HEK293 (cell line): ENCODE measurements around the gene NID2.

ENCODE experiments used
- CTCF ChIP-seq: fragments of 450-650 bp; formaldehyde crosslinking; IDR thresholded peaks from 2 replicates; pipeline ENCODE4 v1.5.1; 2016; ENCODE audit warnings: missing biosample characterization, missing genetic modification characterization
- GFI1B ChIP-seq: fragments of 450-650 bp; formaldehyde crosslinking; IDR thresholded peaks from 2 replicates; pipeline ENCODE4 v1.5.1; 2016; ENCODE audit warnings: missing biosample characterization, missing genetic modification characterization
- PRDM6 ChIP-seq: fragments of 450-650 bp; formaldehyde crosslinking; IDR thresholded peaks from 2 replicates; pipeline ENCODE4 v1.5.1; 2017; ENCODE audit warnings: missing biosample characterization, missing genetic modification characterization
- ZNF184 ChIP-seq: fragments of 450-650 bp; IDR thresholded peaks from 2 replicates; pipeline ENCODE4 v1.5.1; 2018; ENCODE audit warnings: missing biosample characterization, mild to moderate bottlenecking, missing genetic modification characterization
- ZNF266 ChIP-seq: fragments of 450-650 bp; formaldehyde crosslinking; IDR thresholded peaks from 2 replicates; pipeline ENCODE4 v1.5.1; 2016; ENCODE audit warnings: missing biosample characterization, missing genetic modification characterization, low read depth
- ZNF37A ChIP-seq: fragments of 450-650 bp; IDR thresholded peaks from 2 replicates; pipeline ENCODE4 v1.5.1; 2018; ENCODE audit warnings: missing biosample characterization, missing genetic modification characterization
- ZNF585B ChIP-seq: fragments of 450-650 bp; formaldehyde crosslinking; IDR thresholded peaks from 2 replicates; pipeline ENCODE4 v1.5.1; 2016; ENCODE audit warnings: missing biosample characterization, missing genetic modification characterization
- ZNF600 ChIP-seq: fragments of 450-650 bp; formaldehyde crosslinking; IDR thresholded peaks from 2 replicates; pipeline ENCODE4 v1.5.1; 2016; ENCODE audit warnings: missing biosample characterization, missing genetic modification characterization
- ZNF707 ChIP-seq: fragments of 450-650 bp; formaldehyde crosslinking; IDR thresholded peaks from 2 replicates; pipeline ENCODE4 v1.5.1; 2016; ENCODE audit warnings: missing biosample characterization, missing genetic modification characterization
- ZNF747 ChIP-seq: fragments of 450-650 bp; formaldehyde crosslinking; IDR thresholded peaks from 2 replicates; pipeline ENCODE4 v1.5.1; 2016; ENCODE audit warnings: missing biosample characterization, missing genetic modification characterization

GRCh38 chr14:52053044-52053443 lies 15.8 kb downstream of the NID2 start:
- no peak for TF ChIP-seq ZNF600
- TF ChIP-seq CTCF = no peak
- no peak for TF ChIP-seq PRDM6 (tag by site-specific recombination)
- no peak for TF ChIP-seq ZNF266
- TF ChIP-seq ZNF707 (tag by site-specific recombination) = no peak
- no peak for TF ChIP-seq ZNF37A (tag by site-specific recombination)
- TF ChIP-seq GFI1B (tag by site-specific recombination) = no peak
- TF ChIP-seq ZNF747 = no peak
- no peak for TF ChIP-seq ZNF585B
- no peak for TF ChIP-seq ZNF184 (tag by site-specific recombination)
